SK-N-SH treated with all-trans-retinoic acid at 6 μM for 48 hours (cell line): Measurements from ENCODE around the gene MRPS22.

Experiments used
- CSDC2 ChIP-seq: fragments of 250-450 bp; sonication (Bioruptor Pico); IDR thresholded peaks from 2 replicates; pipeline ENCODE4 v1.5.0; 2020; ENCODE audit warnings: mild to moderate bottlenecking, moderate library complexity
- ESRRG ChIP-seq: fragments of 250-450 bp; sonication (Bioruptor Pico); IDR thresholded peaks from 2 replicates; pipeline ENCODE4 v1.6.1; 2021; ENCODE audit warnings: mild to moderate bottlenecking
- OSR1 ChIP-seq: fragments of 250-450 bp; sonication (Bioruptor Pico); IDR thresholded peaks from 2 replicates; pipeline ENCODE4 v1.8.0; 2022; ENCODE audit warnings: moderate library complexity, mild to moderate bottlenecking, inconsistent platforms
- SNAI2 ChIP-seq: fragments of 250-450 bp; sonication (Bioruptor Pico); IDR thresholded peaks from 2 replicates; pipeline ENCODE4 v1.5.0; 2020; ENCODE audit warnings: mild to moderate bottlenecking, moderate library complexity
- TCF4 ChIP-seq: fragments of 250-450 bp; sonication (Bioruptor Pico); IDR thresholded peaks from 2 replicates; pipeline ENCODE4 v1.8.0; 2021; ENCODE audit warnings: mild to moderate bottlenecking, moderate library complexity, borderline replicate concordance
- ZC3H10 ChIP-seq: fragments of 250-450 bp; sonication (Bioruptor Pico); IDR thresholded peaks from 2 replicates; pipeline ENCODE4 v1.5.1; 2021; ENCODE audit warnings: mild to moderate bottlenecking, moderate library complexity
- ZFP3 ChIP-seq: fragments of 250-450 bp; sonication (Bioruptor Pico); IDR thresholded peaks from 2 replicates; pipeline ENCODE4 v1.5.0; 2020; ENCODE audit warnings: mild to moderate bottlenecking, moderate library complexity
- TF ChIP-seq, protein P1 (sequence below): fragments of 250-450 bp; sonication (Bioruptor Pico); IDR thresholded peaks from 2 replicates; pipeline ENCODE4 v1.5.1; 2020; ENCODE audit warnings: low read depth, mild to moderate bottlenecking, moderate library complexity
- TF ChIP-seq, protein P2 (sequence below): fragments of 250-450 bp; sonication (Bioruptor Pico); IDR thresholded peaks from 2 replicates; pipeline ENCODE4 v1.8.0; 2020; ENCODE audit warnings: mild to moderate bottlenecking, moderate library complexity, borderline replicate concordance

DNA sequence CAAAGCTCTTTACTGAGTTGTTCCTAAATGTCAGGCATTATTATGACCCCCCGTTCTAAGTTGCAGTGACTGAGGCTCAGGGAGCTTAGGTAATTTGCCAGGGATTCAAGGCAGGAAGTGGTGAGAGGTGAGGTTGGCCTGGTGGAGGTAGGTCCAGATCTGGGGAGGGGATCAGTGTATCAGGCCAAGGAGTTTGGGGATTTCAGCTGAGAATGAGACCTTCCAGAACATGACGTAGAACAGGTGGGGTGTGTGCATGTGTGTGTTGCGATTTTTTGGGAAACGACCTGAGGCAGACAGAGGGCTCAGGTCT is 41.1 kb upstream of the MRPS22 start:
- TF ChIP-seq CSDC2 (CRISPR knock-in tag), result no peak
- TF ChIP-seq, protein P1, sequence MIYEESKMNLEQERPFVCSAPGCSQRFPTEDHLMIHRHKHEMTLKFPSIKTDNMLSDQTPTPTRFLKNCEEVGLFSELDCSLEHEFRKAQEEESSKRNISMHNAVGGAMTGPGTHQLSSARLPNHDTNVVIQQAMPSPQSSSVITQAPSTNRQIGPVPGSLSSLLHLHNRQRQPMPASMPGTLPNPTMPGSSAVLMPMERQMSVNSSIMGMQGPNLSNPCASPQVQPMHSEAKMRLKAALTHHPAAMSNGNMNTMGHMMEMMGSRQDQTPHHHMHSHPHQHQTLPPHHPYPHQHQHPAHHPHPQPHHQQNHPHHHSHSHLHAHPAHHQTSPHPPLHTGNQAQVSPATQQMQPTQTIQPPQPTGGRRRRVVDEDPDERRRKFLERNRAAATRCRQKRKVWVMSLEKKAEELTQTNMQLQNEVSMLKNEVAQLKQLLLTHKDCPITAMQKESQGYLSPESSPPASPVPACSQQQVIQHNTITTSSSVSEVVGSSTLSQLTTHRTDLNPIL (CRISPR knock-in tag), result no peak
- TF ChIP-seq, protein P2, sequence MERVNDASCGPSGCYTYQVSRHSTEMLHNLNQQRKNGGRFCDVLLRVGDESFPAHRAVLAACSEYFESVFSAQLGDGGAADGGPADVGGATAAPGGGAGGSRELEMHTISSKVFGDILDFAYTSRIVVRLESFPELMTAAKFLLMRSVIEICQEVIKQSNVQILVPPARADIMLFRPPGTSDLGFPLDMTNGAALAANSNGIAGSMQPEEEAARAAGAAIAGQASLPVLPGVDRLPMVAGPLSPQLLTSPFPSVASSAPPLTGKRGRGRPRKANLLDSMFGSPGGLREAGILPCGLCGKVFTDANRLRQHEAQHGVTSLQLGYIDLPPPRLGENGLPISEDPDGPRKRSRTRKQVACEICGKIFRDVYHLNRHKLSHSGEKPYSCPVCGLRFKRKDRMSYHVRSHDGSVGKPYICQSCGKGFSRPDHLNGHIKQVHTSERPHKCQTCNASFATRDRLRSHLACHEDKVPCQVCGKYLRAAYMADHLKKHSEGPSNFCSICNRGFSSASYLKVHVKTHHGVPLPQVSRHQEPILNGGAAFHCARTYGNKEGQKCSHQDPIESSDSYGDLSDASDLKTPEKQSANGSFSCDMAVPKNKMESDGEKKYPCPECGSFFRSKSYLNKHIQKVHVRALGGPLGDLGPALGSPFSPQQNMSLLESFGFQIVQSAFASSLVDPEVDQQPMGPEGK (CRISPR knock-in tag), result no peak
- no peak for TF ChIP-seq OSR1 (CRISPR knock-in tag)
- TF ChIP-seq SNAI2 (CRISPR knock-in tag), result no peak
- TF ChIP-seq ZFP3 (CRISPR knock-in tag), result no peak
- no peak for TF ChIP-seq ZC3H10 (CRISPR knock-in tag)
- no peak for TF ChIP-seq ESRRG (CRISPR knock-in tag)
- TF ChIP-seq TCF4 (CRISPR knock-in tag), result no peak
